Measurements from ENCODE around the gene DCTN5.
"Not testable (repeated sequence)": the region's sequence is repeated elsewhere in the genome, so short reads cannot be mapped to it uniquely, and the experiment has no call there.

- not testable (repeated sequence) for TF ChIP-seq STAT5B (CRISPR knock-in tag; IDR thresholded peaks at IDR 0.05); ZNF577 (CRISPR knock-in tag; IDR thresholded peaks at IDR 0.05; ENCODE audit: borderline replicate concordance, low read depth); MTA3 (CRISPR knock-in tag; IDR thresholded peaks at IDR 0.05)
These were observed 9.4 kb upstream of the DCTN5 start for GRCh38 chr16:23631874-23632273.
